ENCODE measurements around the gene NDOR1.

NDOR1 gene

DNA sequence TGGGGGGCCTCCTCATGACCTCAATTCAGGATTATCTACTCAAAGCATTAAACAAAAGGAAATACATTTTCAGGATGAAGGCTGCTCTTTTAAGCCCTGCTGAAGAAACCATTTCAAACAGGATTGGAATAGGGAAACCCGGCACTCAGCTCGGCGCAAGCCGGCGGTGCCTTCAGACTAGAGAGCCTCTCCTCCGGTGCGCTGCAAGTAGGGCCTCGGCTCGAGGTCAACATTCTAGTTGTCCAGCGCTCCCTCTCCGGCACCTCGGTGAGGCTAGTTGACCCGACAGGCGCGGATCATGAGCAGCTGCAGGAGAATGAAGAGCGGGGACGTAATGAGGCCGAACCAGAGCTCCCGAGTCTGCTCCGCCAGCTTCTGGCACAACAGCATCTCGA is 772 bp upstream of the NDOR1 start:
- Histone ChIP-seq H3K4me2 (ENCODE audit: low read length) (peak overlapping the region; percentile 67), H3K27ac (no peak overlapping the region), H3K9me3 (ENCODE audit: control insufficient read depth, low read length) (no peaks in the 10 kb centered on the region), H3K4me3 (ENCODE audit: low read depth, low read length) (peak overlapping the region; percentile 74), H2AFZ (no peak overlapping the region), H3K27me3 (ENCODE audit: control insufficient read depth, insufficient read depth, low read length) (no peaks in the 10 kb centered on the region), H3K79me2 (peaks cover 17% of the 10 kb centered on the region), H3K9ac (no peak overlapping the region), H3K4me1 (no peaks in the 10 kb centered on the region), H3K36me3 (ENCODE audit: control insufficient read depth, insufficient read depth, low read length) (no peaks in the 10 kb centered on the region)
- TF ChIP-seq, protein P1, sequence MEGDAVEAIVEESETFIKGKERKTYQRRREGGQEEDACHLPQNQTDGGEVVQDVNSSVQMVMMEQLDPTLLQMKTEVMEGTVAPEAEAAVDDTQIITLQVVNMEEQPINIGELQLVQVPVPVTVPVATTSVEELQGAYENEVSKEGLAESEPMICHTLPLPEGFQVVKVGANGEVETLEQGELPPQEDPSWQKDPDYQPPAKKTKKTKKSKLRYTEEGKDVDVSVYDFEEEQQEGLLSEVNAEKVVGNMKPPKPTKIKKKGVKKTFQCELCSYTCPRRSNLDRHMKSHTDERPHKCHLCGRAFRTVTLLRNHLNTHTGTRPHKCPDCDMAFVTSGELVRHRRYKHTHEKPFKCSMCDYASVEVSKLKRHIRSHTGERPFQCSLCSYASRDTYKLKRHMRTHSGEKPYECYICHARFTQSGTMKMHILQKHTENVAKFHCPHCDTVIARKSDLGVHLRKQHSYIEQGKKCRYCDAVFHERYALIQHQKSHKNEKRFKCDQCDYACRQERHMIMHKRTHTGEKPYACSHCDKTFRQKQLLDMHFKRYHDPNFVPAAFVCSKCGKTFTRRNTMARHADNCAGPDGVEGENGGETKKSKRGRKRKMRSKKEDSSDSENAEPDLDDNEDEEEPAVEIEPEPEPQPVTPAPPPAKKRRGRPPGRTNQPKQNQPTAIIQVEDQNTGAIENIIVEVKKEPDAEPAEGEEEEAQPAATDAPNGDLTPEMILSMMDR (IDR thresholded peaks at IDR 0.05), result no peak

DNA sequence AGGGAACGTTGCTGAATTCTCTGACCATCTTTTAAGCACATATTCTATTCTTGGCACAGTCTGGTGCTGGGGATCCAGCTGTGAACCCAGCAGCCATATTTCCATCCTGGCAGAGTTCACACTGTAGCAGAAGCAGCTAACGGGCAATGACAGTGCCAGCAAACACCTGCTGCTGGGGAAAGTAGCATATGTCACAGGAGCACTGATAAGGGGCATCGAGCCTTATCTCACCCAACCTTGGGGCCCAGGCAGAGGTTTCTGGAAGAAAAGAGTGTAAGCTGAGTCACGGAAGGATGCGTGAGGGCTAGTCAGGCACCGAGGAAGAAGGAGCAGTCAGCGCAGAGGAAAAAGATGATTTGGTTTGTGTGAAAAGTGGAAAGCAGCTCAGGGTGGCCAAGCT is 1.1 kb downstream of the NDOR1 start:
- peaks cover 17% of the 10 kb centered on the region for H3K79me2 ChIP-seq
- H3K27me3 ChIP-seq (ENCODE audit: control insufficient read depth, insufficient read depth, low read length), result no peaks in the 10 kb centered on the region
- no peak overlapping the region for H3K9ac ChIP-seq
- H3K27ac ChIP-seq, result no peak overlapping the region
- no peaks in the 10 kb centered on the region for H3K9me3 ChIP-seq (ENCODE audit: control insufficient read depth, low read length)
- peak overlapping the region; percentile 67 for H3K4me2 ChIP-seq (ENCODE audit: low read length)
- H3K4me3 ChIP-seq (ENCODE audit: low read depth, low read length), result peak overlapping the region; percentile 74
- no peaks in the 10 kb centered on the region for H3K4me1 ChIP-seq
- TF ChIP-seq, protein P1 (IDR thresholded peaks at IDR 0.05), result no peak
- no peak overlapping the region for H2AFZ ChIP-seq
- no peaks in the 10 kb centered on the region for H3K36me3 ChIP-seq (ENCODE audit: control insufficient read depth, insufficient read depth, low read length)

DNA sequence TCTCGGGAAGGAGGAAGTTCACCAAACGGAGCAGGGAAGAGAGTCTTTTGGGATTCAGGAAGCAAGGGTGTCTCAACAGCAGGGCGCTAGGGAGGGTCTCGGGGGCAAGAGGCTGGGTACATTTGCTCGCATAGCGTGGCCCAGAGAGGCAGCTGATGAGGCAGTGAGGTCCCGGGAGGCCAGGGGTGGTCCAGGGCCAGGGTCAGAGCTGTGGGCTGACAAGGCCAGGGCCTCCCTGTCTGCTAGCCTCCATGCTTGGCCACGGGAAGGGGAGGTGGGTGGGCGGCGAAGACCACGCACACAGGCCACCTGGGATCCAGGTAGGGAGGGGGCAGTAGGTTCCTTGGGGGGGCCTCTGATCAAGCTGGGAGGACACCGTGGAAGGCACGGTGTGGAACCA is 6.0 kb downstream of the NDOR1 start:
- no peaks in the 10 kb centered on the region for H3K36me3 ChIP-seq (ENCODE audit: control insufficient read depth, insufficient read depth, low read length)
- H3K9ac ChIP-seq, result no peak overlapping the region
- no peaks in the 10 kb centered on the region for H3K4me1 ChIP-seq
- no peak overlapping the region for H3K4me2 ChIP-seq (ENCODE audit: low read length)
- H2AFZ ChIP-seq, result no peak overlapping the region
- no peaks in the 10 kb centered on the region for H3K27me3 ChIP-seq (ENCODE audit: control insufficient read depth, insufficient read depth, low read length)
- no peak overlapping the region for H3K4me3 ChIP-seq (ENCODE audit: low read depth, low read length)
- no peak overlapping the region for H3K27ac ChIP-seq
- TF ChIP-seq, protein P1 (IDR thresholded peaks at IDR 0.05), result no peak
- H3K79me2 ChIP-seq, result no peaks in the 10 kb centered on the region
- no peaks in the 10 kb centered on the region for H3K9me3 ChIP-seq (ENCODE audit: control insufficient read depth, low read length)

DNA sequence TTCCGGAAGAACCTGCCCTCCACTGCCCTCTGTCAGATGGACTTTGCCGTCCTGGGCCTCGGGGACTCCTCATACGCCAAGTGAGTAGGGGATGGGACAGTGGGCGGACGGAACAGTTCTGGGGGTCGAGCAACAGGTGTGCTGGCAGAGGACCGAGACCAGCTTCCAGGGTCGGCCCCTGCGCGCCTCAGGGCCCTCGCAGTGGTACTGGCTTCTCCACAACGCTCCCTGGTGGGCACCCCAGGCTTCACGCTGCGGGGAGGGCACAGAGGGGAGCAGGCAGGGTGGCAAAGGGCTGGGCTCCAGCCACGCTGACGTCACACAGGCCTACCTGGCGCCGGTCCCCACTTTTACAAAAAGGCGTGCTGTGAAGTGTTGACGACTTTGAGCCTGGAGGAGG is 7.0 kb downstream of the NDOR1 start:
- Histone ChIP-seq H3K4me3 (ENCODE audit: low read depth, low read length) (no peak overlapping the region), H3K36me3 (ENCODE audit: control insufficient read depth, insufficient read depth, low read length) (no peaks in the 10 kb centered on the region), H3K9ac (no peak overlapping the region), H3K27ac (no peak overlapping the region), H3K79me2 (no peaks in the 10 kb centered on the region), H2AFZ (no peak overlapping the region), H3K27me3 (ENCODE audit: control insufficient read depth, insufficient read depth, low read length) (no peaks in the 10 kb centered on the region), H3K4me2 (ENCODE audit: low read length) (no peak overlapping the region), H3K4me1 (no peaks in the 10 kb centered on the region), H3K9me3 (ENCODE audit: control insufficient read depth, low read length) (no peaks in the 10 kb centered on the region)
- TF ChIP-seq, protein P1 (IDR thresholded peaks at IDR 0.05), result no peak

- Histone ChIP-seq H3K4me3 (ENCODE audit: low read depth, low read length) (no peak overlapping the region), H3K4me1 (no peaks in the 10 kb centered on the region), H3K9ac (no peak overlapping the region), H3K4me2 (ENCODE audit: low read length) (no peak overlapping the region), H3K27ac (no peak overlapping the region), H3K79me2 (no peaks in the 10 kb centered on the region), H3K27me3 (ENCODE audit: control insufficient read depth, insufficient read depth, low read length) (no peaks in the 10 kb centered on the region), H3K36me3 (ENCODE audit: control insufficient read depth, insufficient read depth, low read length) (no peaks in the 10 kb centered on the region), H2AFZ (no peak overlapping the region), H3K9me3 (ENCODE audit: control insufficient read depth, low read length) (no peaks in the 10 kb centered on the region)
- TF ChIP-seq, protein P1 (IDR thresholded peaks at IDR 0.05), result no peak
Observed at GRCh38 chr9:137213160-137214060, 7.9 kb downstream of the NDOR1 start.
